B cell (primary cell): ENCODE results near the gene CD226.

ENCODE experiments used
- EZH2 ChIP-seq: IDR thresholded peaks from 2 replicates; pipeline ENCODE4 v1.6.1; 2012; ENCODE audit warnings: borderline replicate concordance, low read depth, mild to moderate bottlenecking, moderate library complexity, low read length; ENCODE audit not compliant: insufficient read depth, poor library complexity, severe bottlenecking
- TF ChIP-seq, protein P1 (sequence below): fragments of 200-600 bp; IDR thresholded peaks from one replicate; pipeline ENCODE4 v1.8.0; 2022; ENCODE audit warnings: antibody characterized with exemption, mild to moderate bottlenecking

DNA sequence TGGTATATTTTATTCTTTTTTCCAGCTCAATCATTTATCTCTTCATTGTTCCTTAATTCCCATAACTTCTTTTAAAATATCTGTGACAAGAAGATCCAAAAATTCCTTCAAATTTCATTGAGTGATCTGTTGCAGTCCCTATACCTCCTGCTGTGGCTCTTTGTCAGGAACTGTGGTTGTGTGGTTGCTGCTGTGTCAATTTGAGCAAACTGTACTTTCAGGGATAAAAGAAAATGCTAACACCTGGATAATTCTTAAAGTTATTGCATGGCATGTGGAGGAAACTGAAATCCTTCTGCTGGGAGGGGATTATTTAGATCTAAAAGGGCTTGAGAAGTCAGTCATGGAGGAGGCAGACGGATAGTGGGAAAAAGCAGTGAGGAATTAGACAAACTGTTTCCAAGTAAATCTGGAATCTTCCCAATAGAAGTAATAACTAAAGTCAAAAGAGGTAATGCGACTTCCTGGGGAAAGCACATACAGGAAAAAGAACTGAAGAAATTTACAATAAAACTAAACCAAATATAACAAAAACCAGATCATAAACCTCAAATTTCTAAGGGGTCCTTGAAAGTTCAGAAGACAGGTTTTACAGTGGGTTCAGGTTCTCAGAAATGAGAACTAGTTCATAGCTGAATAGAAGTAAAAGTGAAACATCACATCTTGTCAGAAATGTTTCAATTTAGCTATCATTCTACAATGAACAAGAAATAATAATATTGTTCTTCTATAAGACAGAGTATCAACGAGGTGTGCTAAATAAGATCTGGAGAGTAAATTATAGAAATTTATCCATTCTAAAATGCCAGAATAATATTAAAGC is 33.5 kb upstream of the CD226 start:
- TF ChIP-seq, protein P1, sequence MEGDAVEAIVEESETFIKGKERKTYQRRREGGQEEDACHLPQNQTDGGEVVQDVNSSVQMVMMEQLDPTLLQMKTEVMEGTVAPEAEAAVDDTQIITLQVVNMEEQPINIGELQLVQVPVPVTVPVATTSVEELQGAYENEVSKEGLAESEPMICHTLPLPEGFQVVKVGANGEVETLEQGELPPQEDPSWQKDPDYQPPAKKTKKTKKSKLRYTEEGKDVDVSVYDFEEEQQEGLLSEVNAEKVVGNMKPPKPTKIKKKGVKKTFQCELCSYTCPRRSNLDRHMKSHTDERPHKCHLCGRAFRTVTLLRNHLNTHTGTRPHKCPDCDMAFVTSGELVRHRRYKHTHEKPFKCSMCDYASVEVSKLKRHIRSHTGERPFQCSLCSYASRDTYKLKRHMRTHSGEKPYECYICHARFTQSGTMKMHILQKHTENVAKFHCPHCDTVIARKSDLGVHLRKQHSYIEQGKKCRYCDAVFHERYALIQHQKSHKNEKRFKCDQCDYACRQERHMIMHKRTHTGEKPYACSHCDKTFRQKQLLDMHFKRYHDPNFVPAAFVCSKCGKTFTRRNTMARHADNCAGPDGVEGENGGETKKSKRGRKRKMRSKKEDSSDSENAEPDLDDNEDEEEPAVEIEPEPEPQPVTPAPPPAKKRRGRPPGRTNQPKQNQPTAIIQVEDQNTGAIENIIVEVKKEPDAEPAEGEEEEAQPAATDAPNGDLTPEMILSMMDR: no peak
- no peak for TF ChIP-seq EZH2
